MV-4-11 (cell line): ENCODE results near the gene FAM120B.
"Not testable (repeated sequence)": the region's sequence is repeated elsewhere in the genome, so short reads cannot be mapped to it uniquely, and the experiment has no call there.

Source experiments
- DNase-seq: peaks from one replicate; lab custom pipeline; 2025; lab: John Stamatoyannopoulos, UW

FAM120B gene

DNA sequence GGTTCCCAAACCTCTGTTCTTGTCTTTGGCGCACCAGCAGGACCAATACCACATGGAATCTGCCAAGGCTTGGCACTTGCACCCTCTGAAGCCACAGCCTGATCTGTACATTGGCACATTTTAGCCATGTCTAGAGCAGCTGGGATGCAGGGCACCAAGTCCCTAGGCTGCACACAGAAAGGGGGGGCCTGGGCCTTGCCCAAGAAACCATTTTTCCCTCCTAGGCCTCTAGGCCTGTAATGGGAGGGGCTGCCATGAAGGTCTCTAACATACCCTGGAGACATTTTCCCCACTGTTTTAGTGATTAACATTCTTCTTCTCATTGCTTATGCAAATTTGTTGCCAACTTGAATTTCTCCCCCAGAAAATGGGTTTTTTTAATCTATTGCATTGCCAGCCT lies 5.4 kb upstream of the FAM120B start:
- no peak for DNase-seq

DNA sequence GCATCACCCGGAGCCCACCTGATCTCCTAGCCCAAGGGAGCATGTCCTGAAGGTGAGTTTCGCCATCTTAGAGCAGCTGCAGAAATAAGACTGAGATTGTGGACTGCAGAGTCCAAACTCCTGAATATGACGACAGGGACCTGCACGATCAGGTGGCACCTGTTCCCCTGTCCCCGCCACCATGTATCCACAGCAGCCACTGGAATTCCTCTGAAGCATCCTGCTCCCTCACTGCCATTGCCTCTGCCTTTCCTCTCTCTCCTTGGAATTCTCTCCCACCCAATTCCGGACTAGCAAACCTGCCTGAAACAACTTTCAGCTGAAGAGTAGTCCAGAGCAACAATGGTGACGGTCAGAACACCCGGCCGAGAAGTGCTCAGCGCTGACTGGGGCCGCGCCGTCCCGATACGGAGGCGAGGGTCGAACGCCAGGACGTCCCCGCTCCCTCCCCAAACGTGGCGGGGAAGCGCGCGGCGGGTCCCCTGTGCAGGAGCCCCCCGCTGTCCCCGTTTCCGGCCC lies 694 bp upstream of the FAM120B start:
- DNase-seq: no peak

DNA sequence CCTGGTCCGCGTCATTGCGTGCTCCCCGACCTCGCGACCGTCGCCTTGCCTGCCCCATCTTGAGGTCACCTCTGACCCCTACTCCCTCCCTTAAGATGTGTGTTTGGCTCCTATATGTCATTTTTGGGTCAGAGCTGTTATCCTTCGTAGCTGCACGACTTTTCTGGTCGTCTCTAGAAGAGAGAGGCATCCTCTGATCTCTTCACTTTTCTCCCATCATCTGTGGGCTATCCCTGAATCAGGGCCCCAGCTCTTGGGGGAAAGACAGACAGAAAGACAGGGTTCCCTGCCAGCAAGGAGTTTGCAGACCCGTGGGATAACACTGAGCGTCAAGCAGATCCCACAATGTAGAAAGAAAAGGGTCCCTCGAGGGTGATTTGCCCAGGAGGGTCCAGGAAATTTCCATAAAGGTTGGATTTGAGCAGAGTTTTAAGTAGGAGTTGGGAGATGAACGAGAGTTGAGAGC lies 555 bp downstream of the FAM120B start:
- DNase-seq: no peak

DNA sequence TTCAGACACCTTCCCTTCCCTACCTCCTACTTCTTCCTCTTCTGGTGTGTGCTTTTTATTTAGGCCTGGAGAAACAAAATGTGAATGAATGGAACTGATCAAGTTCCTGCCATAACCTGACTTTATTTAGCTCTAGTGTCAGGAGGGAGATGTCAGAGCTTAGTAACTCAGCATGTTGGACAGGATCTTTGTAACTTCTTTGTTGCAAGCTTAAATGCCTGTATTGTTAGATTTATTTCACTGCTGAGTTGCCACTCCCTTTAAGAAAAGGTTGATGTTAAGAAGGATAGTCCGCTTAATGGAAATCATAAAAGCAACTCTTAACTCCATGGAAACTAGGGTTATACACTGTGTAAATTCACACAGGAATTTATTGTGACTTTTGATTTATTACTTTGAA lies 2.2 kb downstream of the FAM120B start:
- no peak for DNase-seq

DNA sequence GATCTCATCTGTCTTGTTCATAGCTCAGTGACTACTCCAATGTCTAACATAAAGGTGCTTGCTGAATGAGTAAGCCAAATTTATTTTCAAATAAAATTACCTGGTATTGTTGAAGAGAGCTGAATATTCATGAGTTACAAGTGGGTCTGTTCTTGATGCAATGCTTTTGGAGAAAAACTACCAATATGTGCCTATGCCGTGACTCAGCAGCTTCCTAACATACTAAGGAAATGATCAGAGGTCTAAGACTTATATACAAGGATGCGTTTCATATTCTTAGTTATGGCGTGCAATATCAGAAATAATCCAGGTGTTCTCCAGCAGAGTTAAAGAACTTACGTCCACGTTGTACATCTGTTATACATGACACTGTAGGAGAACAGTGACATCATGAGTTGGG lies 5.1 kb downstream of the FAM120B start:
- DNase-seq: no peak

DNA sequence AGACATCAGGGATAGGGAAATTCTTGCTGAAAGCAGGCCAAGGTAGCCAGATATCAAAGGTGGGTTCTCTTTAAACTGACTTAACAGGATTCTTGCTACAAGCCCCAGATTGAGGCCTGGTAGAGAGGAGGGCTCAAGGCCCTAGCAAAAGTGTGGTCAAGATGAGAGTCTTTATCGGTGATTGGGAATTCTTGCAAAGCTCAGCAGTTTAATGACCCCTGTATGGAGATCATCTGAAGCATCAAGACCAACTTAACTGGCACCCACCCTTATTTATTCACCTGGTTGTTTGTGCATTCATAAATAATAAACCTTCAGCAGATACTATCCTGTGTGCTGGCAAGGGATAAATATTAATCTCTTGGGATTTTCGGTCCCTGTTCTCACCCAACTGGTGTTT lies 6.3 kb downstream of the FAM120B start:
- no peak for DNase-seq

DNA sequence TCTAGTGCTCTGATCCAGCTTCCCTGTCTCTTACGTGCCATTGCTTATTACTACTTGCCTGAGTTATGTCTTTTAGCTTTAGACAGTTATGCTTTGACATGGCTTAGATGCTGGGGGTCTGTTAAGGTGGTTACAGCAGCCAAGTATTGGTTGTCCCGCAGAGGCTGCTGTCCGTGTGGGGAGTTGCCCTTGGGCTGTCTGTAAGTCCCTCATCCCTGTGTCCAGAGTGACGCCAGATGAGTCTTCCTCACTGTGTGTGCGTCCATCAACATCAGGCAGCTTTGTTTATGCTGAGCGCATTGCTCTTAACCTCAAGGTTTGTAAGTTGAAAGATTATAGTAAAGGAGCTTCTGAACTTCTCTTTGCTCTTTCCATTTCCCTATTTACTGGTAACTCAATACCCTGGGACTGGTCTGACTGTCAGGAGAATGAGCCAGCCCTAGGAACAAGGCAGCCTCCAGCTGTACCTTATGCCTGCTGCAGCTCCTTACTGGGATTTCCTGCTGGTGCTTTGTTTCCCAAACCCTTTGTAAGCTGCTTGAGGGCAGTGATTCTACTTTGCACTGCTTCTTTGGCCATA lies 7.2 kb downstream of the FAM120B start:
- peak; percentile 27 for DNase-seq

DNA sequence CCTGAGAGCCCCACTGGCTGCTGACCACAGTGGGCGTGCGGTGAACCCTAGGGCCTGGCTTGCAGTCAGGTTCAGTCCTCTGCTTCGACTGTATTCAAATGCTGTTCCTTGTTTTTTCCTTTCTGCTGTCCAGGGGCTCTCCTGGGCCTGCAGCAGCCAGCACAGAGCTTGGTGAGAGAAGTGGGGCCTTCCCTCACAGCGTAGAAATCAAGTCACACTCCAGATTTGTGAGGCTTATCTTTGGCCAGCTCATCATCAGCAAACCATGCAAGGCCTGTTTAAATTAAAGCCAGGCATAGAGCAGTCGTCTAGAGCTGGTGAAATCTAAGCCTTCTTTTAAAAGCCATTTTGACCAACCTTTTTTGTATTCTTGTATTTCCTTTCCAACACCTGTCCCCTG lies 8.4 kb downstream of the FAM120B start:
- no peak for DNase-seq

DNA sequence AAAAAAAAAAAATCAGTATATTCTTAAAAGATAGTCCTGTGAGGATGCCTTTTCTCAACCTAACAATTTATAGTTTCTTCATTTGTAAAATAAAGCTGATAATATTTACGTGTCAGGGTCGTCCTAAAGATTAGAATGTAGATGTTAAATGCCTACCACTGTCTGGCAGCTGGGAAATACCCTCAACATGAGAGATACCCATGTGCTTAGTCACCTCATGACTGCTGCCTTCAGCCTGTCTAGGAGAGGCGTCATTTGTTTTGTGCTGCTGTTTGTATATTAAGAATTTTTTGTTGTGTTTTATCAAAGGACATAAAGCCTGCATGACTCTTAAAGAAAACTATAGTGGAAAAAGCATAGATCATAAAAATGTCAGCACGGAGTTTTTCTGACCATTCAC lies 9.5 kb downstream of the FAM120B start:
- DNase-seq: no peak

DNA sequence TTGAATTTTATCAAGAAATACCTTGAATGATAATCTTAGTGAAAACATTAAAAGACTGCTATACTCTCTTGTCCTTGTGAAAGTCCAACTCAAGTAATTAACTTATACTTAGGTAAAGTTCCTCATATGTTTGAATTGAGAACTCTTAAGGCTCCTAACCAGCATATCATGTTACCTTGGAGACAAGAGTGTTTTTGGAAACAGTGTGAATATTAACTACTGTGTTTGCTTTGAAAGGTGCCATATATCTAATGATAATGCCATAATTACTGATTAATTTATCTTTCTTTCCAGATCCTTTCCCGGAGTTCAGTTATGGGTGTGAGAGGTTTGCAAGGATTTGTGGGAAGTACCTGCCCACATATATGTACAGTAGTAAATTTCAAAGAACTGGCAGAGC lies 10.5 kb downstream of the FAM120B start:
- no peak for DNase-seq

DNA sequence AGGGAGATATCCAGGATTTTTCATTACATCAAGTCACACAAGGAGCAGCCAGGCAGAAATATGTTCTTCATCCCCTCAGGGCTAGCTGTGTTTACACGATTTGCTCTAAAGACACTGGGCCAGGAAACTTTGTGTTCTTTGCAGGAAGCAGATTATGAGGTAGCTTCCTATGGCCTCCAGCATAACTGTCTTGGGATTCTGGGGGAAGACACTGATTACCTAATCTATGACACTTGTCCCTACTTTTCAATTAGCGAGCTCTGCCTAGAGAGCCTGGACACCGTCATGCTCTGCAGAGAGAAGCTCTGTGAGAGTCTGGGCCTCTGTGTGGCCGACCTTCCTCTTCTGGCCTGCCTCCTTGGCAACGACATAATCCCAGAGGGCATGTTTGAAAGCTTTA lies 11.2 kb downstream of the FAM120B start:
- DNase-seq: no peak

DNA sequence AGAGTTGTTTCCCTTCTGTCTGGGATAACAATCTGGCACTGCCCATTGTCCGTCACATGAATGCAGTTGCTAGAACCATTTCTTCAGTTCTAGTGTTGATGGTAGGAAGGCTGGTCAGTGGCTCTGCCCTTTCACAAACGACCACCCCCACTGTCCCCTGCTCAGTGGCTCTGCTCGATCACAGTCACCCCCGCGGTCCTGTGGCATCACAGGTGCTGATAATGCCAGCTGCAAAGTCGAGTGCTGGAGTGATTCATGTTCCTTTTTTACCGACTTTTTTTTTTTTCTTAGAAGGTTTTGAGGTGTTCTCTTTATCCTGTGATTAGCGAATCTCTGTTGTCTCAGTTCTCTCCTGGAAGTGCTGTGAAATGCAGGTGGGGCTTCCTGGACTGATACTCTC lies 22.8 kb downstream of the FAM120B start:
- no peak for DNase-seq

DNA sequence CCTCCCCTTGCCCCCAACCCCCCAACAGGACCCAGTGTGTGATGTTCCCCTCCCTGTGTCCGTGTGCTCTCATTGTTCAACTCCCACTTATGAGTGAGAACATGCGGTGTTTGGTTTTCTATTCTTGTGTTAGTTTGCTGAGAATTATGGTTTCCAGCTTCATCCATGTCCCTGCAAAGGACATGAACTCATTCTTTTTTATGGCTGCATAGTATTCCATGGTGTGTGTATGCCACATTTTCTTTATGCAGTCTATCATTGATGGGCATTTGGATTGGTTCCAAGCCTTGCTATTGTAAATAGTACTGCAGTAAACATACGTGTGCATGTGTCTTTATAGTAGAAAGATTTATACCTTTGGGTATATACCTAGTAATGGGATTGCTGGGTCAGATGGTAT lies 28.6 kb downstream of the FAM120B start:
- not testable (repeated sequence) for DNase-seq

DNA sequence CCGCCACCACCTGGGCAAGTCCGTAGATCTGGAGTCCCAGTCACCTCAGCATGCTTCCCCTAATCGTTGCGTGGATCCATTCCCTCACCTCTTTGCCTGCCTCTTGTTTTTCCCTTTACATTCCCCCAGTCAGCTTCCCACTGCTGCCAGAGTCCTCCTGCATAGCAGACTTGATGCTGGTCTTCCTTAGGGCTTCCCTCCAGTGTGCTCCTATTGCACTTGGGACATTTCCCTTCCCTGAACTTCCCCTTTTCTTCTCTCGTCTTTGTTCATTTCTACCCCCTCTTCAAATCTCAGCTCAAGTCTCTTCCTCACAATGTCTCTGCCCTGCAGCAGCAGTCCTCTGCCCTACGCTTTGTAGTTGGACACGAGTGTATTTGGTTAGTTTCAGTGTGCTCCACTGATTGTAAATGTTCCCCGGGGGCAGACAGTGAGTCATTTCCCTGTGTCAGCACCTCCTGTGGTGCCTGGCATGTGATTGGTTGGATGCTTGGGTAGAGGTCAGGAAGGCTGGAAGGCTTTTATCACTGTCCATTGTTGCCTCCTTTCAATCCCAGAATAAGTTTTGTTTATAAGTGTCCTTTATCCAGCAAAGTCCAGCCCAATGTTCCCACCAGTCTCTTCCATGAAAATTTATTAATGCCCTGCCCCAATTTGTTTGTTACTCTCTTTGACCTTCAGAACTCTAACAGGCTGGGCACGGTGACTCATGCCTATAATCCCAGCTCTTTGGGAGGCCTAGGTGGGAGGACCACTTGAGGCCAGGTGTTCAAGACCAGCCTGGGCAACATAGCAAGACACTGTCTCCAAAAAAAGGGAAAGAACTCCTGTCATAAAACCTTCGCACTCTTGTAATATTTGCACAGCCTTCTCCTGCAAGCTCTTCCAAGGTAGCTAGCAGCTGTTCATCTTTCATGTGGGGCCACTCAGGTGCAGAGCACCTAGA lies 38.3 kb downstream of the FAM120B start:
- DNase-seq: peak; percentile 49

DNA sequence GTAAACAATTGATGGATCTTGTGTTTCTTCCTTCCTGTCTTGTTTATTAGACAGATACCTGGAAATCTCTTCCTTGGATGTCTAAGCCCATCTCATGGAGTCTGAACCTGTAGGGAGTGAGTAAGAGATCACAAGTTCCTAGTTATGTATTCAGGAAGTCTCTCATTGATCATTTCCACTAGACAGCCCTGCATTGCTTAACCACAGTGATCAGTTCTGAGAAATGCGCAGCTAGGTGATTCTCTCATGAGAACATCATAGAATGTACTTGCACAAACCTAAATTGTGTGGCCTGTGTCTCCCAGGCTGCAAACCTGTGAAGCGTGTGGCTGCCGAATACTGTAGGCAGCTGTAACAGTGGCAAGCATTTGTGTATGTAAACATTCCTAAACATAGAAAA lies 39.1 kb downstream of the FAM120B start:
- no peak for DNase-seq

DNA sequence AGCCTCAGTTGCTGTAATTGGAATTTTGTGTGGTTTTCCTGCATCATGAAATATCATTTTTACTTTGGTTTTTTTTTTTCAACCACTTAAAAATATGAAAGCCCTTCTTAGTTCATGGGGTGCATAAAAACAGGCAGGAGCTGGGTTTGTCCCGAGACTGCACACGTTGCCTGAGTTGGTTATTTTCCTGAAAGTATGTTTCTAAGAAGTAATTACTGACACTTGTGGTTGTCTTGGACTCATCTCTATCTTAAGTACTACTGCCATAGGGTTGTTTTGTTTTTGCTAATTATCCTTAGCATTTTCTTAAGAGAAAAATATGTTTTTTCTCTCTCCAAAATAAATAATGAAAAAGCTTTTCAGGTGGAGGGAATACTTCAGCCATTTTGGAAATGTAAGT lies 40.1 kb downstream of the FAM120B start:
- no peak for DNase-seq

DNA sequence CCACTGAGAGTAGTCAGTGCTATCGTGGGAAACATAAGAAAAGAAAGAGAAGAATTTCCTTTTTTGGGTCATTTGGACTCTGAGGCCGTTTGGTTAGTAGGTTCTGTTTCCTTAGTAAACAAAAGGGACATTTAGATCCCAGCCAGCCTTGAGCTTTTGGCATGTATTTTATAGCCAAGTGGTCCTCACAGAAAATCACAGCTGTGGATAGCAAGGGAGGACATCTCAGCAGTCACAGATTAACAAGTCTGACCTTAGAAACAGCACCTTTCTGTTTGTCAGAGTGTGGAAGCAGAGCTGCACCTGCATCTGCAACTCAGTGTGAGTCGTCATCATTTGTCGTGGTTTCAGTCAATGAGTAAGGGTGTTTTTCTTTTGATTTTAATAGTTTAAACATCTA lies 40.5 kb downstream of the FAM120B start:
- no peak for DNase-seq

DNA sequence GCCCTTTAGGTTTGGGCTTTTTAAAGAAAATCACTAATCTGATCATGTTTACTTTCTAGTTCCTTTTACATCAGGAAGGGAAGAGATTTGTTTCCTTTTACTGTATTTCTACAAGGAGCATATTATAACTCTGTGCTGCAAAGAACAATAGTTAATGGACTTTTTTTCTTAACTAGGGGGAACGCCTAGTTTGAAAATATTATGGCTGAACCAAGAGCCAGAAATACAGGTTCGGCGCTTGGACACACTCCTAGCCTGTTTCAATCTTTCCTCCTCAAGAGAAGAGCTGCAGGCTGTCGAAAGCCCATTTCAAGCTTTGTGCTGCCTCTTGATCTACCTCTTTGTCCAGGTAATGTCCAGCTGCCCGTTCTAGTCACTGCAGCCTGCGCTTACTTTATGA lies 41.4 kb downstream of the FAM120B start:
- no peak for DNase-seq

DNA sequence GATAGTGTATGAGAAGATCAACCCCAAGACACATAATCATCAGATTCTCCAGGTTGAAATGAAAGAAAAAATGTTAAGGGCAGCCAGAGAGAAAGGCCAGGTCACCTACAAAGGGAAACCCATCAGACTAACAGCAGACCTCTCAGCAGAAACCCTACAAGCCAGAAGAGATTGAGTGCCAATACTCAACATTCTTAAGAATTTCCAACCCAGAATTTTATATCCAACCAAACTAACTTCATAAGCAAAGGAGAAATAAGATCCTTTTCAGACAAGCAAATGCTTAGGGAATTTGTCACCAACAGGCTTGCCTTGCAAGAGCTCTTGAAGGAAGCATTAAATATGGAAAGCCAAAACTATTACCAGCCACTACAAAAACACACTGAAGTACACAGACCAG lies 44.9 kb downstream of the FAM120B start:
- not testable (repeated sequence) for DNase-seq

DNA sequence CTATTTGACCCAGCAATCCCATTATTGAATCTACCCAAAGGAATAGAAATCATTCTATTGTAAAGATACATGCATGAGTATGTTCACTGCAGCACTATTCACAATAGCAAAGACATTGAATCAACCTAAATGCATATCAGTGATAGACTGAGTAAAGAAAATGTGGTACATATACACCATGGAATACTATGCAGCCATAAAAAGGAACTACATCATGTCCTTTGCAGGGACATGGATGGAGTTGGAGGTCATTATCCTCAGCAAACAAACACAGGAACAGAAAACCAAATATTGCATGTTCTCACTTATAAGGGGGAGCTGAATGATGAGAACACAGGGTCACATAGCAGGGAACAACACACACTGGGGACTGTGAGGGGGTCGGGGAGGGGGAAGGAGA lies 48.6 kb downstream of the FAM120B start:
- not testable (repeated sequence) for DNase-seq

DNA sequence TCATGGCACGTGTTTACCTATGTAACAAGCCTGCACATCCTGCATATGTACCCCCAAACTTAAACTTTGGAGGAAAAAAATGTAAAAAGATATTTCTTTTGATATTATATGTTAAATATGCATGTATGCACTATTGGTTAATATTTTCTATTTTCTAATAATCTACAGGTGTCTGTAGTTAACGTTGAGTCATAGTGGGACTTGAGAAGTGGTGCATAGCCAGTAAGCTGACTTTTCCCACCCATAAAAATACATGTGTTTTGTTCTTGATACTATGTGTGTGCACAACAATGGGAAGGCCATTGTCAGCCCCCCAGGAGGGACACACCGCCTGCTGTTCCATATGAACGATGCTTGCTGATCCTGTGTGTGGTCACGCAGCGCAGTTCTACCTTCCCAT lies 49.1 kb downstream of the FAM120B start:
- DNase-seq: no peak

DNA sequence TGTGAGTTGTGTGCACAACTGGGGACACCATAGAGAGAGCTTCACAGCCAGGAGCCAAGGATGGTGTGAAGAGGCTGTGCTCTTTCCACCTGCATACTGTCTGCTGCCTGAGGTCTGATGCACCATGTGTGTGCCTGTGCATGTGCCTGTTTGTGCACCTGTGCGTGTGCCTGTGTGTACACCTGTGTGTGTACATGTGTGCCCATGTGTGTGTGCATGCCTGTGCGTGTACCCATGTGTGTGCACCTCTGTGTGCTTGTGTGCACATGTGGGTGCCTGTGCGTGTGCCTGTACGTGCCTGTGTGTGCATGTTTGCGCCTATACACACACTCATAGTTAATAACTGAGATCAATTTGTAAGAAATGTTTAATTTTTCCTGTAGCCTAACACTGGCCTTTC lies 51.3 kb downstream of the FAM120B start:
- DNase-seq: no peak

DNA sequence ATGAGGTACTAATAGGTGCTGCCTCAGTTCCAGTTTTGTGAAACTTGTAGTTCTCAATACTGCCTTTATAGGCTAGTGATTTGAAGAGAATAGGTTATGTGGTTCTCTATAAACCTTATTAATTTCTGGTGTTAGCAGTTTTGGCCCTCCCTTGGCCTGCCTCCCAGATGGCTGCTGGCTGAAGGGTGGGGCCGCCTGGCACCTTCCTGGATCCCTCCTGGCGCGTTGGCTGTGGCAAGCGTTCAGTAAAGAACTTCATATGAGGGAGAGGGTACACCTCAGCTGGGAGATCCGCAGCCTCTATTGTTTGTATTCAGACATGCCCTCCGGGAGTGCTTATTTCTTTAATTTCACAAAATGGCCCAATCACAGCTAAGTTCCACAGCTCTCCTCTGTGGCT lies 51.9 kb downstream of the FAM120B start:
- DNase-seq: no peak
